NCI-H128 (cell line): ENCODE measurements around the gene EFTUD2.

Experiments used
- DNase-seq: peaks from one replicate; lab custom pipeline; 2025; ENCODE audit not compliant: unreplicated experiment; lab: John Stamatoyannopoulos, UW

Gene EFTUD2

DNA sequence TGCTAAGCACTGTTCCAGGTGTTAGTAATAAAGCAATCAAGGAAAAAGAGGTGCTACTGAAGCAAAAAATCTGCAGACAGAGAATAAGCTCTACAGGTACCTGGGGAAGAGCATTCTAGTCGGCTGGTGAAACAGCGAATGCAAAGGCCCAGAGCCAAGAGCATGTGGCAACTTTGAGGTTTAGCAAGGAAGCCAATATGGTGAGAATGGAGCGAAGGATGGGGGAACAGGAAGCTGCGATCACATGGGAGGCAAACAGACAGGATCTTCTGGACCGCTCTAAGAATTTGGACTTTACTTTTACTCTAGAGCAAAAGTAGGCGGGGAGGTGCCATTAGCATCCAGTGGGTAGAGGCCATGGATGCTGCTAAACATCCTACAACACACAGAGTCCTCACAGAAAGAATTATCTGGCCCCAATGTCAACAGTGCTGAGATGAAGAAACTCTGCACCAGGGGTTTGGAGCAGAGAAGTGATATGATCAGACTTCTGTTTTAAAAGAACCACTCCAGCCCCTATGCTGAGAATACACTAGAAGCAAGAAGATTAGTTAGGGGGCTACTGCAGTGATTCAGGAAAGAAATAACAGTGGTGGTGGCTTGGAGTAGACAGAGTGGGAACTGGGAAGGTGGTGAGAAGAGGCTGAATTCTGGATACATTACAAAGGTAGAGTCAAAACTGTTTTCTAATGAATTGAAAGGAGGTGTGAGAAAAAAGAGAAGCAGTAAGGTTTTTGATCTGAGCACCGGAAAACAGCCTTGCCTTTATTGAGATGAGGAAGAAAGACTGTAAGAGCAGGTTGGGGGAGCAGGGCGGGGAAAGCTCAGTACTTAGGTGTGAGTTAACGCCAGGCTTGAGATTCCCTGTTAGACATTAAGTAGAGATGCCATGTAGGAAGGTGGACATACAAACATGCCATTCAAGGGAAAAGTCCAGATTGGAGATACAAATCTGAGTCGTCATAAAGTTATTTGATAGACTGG lies 11.0 kb downstream of the EFTUD2 start:
- no peak for DNase-seq

DNA sequence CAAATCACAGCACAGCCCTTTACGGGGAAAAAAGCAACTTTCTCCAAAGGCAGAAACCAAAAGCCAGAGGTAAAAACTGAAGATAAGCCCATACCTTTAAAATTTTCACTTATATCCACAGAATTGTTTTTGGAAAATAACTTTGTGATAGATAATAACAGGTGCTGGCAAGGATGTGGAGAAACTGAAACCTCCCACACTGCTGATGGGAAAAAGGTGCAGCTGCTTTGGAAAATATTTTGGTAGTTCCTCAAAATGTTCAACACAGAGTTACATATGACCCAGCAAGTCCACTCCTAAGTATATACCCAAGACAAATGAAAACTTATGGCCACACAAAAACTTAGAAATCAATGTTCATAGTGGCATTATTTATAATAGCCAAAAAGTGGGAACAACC lies 12.2 kb downstream of the EFTUD2 start:
- no peak for DNase-seq

DNA sequence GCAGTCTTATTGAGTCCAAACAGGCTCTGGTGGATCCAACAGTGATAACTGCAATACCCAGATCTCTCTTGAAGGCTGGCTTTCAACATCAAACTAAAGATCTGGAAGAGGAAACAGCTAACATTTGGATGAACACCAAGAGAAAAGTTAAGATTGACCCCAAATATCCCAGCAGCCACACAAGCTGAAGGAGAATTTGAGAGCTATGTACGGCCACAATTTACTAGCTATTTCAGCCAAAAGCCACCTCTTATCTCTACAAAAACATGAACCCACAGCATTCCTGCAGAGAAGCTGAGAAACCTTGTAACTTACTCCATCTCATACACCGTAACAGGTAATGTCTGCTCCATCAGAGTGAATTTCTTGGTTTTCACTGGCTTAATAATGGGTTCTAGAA lies 14.3 kb downstream of the EFTUD2 start:
- DNase-seq: no peak

DNA sequence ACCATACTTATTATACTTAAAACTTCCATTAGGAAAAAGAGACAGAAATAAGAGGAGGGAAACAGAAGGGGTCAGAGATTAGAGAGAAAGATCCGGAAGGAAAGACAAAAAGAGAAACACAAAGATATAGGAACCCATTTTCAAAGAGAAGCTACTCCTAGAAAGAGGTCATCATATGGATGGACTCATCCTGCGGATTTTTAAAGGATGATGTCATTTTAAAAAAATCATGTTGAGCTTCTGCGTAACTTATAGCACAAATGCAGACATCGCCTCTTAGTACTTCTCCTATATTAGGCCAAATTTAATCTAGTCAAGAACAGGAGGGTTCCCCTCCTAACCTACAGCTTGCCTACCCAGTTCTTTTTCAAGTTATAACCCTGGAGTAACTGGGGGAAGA lies 18.1 kb downstream of the EFTUD2 start:
- no peak for DNase-seq

DNA sequence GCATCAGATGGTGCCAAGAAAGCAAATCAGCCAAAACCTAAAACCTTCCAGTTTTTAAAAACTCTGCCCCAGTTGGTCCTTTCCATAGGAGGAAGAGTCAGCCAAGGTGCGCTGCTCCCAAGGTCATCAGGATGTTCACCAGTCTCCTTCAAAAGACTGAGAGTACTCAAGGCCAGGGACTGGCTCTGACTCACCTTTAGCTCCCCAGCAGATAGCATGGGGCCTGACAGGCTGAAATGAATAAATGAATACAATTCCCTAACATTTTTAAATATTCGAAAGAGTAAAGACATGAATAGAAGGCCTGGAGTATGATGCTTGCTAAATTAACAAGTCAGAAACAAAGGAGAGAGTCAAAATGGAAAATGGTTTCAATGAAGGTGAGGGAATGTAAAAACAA lies 19.2 kb downstream of the EFTUD2 start:
- DNase-seq: no peak

DNA sequence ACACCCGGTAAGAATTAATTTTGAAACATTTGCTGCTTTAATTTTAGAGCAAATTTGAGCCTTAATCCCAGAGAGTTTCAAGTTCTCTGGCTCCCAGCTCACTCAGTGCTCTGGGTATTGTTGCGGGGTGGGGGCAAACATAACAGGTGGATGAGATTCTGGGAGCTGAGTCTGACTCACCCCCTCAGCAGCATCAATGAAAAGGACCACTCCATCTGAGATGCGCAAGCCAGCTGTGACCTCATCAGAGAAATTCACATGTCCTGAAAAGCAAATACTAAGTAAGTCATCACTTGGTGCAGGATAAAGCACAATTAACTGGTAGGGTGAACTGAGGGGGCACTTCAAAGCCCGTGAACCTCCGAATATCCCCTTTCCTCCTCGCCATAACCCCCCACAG lies 19.9 kb downstream of the EFTUD2 start:
- DNase-seq: no peak

DNA sequence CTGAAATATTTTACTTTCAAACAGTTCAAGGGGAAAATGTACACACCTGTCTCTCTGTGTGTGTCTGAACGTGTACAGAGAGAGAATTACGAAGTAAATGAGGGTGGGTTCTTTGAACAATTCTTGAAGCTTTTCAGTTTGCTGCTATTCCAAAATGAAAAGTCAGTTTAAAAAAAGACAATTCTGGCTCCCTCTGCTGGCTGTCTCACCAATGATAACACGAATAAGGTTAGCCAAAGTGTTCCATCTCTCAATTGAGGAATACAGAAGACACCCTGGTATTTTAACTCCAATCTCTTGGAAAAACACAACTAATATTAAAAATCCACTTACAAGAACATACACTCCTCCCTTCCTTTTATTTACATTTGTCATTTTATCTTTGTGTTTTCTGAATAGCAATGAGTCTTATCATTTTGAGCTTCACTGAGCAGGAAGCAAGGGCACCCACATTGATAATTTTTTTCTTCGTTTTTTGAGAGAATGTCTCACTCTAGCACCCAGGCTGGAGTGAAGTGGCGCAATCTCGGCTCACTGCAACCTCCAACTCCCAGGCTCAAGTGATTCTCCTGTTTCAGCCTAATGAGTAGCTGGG lies 20.5 kb downstream of the EFTUD2 start:
- DNase-seq: no peak

DNA sequence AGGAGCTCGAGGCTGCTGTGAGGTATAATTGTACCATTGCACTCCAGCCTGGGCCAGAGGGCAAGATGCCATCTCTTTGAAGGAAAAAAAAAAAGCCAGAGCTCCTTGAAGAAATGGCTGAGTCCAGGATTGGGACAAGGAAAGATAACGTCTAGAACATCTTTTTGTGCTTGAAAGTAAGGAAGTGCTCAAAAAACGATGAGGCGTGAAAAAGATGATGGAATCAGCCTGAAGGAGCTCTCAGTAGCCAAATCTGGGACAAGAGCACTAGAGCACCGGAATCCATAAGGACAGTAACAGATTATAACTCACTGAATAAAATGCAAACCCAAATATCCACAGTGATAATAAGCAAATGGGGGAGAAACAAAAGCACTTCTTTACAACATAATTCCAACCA lies 22.1 kb downstream of the EFTUD2 start:
- no peak for DNase-seq

DNA sequence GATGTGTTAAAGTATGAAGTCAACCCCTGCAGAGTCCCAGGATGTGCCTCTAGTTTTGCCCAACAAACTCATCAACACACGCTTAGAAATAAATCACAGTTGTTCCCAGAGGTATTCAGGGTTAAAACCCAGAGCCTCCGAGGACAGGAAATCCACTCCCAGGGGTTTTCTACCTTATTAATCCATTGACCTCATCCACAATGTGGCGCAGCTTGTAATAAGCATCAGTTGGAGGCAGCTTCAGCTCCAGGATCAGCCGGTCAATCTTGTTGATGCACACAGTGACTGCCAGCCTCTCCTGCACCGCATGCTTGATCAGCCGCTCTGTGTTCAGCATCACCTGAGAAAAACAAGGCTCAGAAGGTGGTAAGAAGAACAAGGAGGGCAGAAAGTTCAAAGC lies 23.5 kb downstream of the EFTUD2 start:
- no peak for DNase-seq

DNA sequence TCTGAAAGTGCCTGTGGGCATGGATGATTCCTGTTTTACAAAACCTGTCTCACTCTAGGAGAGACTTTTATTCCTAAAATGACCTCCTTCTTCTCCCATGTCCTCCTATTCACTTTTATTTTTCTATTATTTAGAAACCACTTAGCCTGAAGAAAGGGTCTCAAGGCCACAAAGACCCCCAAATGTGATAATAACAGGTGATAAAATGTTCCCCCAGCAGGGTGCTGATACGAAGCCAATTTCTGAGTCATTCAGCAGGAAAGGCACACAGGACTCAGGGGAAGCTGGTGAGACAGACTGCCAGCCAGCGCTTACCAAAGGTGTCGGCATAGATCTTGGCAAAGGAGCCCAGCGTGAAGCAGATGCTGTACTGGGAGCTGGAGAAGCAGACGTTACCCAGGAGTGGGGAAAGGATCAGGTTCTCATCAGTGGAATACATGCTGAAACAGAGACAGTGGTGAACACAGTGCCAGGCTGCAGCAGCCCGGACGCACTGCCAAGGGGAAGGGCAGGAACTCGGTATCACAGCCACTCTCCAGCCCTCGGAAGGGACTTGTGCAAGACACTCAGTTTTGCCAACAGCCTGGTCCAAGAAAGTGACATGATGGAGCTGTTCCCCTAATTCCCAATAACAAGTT lies 27.0 kb downstream of the EFTUD2 start:
- DNase-seq: peak; percentile 72

DNA sequence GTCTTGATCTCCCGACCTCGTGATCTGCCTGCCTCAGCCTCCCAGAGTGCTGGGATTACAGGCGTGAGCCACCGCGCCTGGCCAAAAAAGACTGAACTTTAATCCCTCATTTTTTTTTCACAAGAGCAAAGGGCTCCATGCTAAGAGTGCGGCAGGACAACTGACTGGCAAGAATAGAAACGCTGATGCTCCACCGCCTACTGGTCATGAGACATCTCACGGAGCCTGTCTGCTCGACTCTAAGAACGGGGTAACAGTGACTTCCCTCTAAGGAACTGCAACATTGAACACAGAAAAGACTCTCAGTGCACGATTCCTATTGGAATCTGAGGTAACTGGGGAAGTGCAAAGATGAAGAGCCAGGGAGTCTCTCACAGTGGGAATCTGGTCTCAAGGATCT lies 27.7 kb downstream of the EFTUD2 start:
- no peak for DNase-seq

DNA sequence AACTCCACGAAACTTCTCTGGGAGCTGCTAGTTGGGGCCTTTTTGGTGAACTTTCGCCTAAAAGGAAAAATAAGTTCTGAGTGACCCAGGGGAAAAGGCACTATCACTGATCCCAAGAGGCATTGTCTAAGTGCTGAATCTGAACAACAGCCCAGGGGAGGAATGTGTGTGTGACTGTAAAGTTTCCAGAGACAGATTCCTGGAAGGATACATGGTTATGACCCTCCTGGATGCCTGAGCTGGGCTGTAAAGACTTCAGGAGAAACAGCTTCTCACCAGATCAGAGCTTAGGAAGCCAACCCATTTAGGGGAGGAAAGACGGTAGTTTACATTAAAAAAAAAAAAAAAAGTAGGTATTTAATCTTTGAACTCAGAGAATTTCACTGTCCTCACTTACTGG lies 31.4 kb downstream of the EFTUD2 start:
- no peak for DNase-seq

DNA sequence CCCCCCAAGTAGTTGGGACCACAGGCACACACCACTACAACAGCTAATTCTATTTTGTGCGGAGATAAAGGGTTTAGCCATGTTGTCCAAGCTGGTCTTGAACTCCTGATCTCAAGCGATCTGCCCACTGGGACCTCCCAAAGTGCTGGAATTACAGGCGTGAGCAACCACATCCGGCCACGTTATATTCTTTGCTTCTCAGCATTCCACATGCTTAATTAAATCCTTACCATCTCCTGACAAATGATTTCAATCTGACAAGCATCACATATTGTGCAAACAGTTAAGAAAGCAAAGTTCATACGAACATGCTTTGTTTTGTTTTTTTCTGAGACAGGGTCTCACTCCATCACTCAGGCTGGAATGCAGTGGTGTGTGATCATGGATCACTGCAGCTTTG lies 33.3 kb downstream of the EFTUD2 start:
- DNase-seq: no peak

DNA sequence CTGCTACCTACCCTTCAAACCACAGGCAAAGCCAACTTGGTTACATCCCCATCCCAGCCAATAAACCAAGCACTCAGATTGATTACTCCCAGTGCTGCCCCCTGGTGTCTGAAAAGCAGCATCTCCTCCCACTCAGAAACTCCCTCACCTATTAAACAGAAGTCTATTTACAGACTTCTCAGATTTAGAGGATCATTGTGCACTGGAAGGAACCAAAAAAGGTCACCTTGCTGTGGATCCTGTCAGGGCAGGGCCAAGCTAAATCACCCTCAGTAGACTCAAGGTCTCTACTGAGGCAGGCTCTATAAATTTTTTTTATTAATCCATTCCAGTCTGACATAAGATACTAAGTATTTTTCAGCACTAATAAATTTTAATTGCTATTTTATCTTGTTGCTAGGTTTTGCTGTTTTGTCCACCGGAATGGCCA lies 34.0 kb downstream of the EFTUD2 start:
- DNase-seq: no peak

DNA sequence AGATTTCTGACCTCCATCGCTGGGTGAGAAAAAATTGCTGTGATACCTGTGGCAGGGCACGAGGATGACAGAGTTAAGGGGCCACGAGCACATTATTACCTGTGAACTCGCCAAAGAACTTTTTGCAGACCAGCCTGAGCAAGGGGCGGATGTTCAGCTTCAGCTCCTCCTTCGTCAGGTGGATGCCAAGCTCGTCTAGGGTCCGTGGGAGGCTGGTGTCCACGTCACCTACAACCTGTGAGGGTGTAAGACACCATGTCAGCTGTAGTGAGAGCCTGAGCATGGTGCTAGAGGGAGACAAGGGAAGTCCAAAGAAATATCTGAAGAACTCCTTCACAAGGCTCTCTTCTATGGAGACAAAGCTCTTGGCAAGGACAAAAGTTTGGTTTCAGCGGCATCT lies 34.4 kb downstream of the EFTUD2 start:
- no peak for DNase-seq

DNA sequence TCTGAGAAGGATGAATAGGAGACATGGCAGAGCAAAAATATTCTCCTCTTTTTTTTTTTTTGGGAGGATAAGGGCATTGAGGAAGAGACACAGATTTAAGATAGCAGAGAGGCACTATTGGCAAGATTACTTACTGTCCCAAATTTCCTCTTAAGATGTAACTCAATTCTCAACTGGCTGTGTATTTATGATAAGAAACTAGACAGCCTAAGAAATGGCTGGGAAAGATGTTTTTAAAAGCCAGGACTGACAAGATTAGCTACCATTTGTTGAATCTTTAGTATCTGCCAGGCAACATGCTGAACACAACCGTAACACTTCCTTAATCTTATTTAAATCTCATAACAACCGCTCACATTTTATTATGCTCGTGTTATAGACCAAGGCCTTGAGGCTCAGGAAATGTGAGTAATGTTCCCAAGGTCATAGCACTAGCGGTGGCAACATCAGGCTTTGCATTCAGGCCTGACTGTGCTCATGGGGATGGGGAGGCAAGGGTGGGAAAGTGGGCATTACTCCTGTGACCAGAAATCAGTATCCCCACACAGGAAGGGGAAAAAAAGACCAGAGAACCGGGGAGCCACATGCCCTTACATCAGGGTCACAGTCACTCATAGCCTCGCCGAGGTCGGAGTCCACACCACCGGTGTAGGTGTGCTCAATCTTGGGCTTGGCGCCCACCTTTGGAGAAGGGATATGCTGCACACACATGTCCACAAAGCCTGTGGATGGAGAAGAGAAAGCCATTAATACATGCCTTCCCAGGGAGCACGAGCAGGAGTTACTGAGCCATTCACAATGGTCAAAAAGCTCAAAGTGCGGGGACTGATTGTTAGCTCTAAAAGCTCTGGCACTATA lies 36.0 kb downstream of the EFTUD2 start:
- no peak for DNase-seq

DNA sequence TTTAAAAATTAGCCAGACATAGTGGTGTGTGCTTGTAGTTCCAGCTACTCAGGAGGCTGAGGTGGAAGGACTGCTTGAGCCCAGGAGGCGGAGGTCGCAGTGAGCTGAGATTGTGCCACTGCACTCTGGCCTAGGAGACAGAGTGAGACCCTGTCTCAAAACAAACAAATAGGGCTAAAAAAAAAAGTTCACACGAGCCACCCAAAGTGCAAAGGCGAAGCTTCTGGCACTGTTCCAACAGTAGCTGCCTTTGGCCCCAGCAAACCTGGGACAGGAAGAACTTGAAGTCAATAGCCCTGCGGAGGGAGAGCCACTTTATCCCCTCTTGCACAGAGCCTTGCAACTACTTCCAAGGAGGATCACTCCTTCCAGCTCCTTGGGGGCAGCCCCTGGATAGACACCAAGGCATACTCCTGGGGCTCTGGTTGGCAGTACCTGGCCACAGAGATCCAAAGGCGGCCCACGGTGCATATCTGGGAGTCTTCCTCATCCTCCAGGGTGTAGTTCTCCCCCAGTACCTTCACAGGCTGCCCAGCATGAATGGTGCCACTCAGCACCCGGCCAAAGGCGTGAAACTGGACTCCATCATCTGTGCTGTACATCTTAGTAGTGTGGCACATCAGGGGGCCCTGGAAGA lies 36.8 kb downstream of the EFTUD2 start:
- DNase-seq: no peak

DNA sequence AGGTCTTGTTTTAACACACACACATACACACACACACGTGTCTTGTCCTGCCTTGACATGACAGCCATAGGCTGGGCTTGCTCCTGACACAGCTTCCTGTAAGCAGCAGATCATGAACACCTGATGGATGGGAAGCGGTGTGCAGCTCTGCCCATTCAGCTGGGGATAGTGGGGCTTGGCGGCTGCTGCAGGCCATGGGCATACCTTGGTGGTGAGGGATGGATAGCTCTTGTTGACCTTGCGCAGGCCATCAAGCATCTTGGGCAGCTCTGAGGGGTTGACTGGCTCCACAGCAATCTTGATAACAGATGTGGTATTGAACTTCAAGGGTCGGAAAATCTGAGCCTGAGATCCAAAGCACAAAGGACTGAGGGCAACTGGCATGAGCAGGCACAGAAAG lies 39.5 kb downstream of the EFTUD2 start:
- DNase-seq: no peak

DNA sequence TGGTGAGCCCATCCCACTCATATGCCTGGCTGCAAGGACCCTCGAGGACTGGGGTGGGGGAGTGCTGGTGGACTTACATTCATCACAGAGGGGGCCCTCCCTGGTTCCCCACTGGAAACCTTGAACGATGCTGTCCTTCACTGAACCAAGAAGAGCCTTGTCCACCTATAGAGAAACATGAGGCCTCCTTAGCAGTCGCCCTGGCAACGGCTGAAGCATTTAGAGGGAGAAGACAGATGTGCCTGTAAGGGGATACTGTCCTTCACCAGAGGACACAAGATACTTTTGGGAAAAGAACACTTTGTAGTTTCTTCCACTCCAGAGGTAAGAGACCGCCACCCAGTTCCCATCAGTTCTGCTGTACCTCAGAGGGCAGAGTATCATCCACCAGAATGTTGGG lies 45.1 kb downstream of the EFTUD2 start:
- no peak for DNase-seq

DNA sequence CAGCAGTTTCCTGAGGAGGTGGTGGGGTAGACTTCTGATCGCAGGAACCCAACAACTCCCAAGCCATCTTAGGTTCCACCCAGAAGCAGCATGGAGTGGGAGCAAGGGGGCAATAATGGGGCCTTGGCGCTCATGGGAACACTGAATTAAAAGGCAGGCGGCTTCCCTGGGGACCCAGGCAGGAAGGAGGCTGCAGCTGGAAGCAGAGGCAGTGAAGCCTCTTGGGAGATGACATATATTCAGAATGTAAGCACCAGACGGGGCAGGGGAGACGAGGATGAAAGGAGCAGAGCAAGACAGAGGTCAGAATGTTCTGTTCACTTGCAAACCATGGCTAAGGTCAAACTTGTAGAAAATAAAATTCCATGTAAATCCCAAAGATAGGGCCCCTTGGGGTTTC lies 48.6 kb downstream of the EFTUD2 start:
- DNase-seq: no peak

DNA sequence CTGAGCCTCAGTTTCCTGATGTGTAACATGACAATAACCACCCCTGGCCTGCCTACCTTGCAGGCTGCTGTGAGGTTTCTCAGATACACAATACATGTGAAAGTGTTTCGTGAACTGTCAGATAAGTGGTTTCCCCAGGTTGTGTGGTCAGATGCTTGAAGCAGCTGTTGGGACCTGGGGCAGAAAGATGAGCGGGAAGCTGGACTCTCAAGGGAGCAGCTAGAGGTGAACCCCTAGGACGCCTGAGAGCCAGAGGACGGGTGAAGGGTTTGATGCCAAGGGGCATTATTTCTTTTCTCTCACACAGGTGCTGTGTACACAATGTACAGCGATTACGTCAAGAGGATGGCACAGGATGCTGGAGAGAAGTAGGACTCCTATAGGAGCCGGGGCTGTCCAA lies 49.2 kb downstream of the EFTUD2 start:
- DNase-seq: no peak
